ENCODE data around the gene LDHD.
"Not testable (repeated sequence)": the region's sequence is repeated elsewhere in the genome, so short reads cannot be mapped to it uniquely, and the experiment has no call there.

Gene LDHD

GRCh38 chr16:75099738-75100602 is 16.6 kb downstream of the LDHD start:
- no peak for DNase-seq (ENCODE audit: low read depth in 2 of 2)

- no peak for DNase-seq (ENCODE audit: low read depth in 2 of 2)
Measured at GRCh38 chr16:75099075-75099667, 17.4 kb downstream of the LDHD start.

GRCh38 chr16:75097941-75098901 is 18.4 kb downstream of the LDHD start:
- DNase-seq (ENCODE audit: low read depth in 2 of 2), result peak; percentile 56 to 66

GRCh38 chr16:75097191-75097761 is 19.3 kb downstream of the LDHD start:
- DNase-seq (ENCODE audit: low read depth in 2 of 2), result no peak

GRCh38 chr16:75096656-75097055 is 19.9 kb downstream of the LDHD start:
- no peak for DNase-seq (ENCODE audit: low read depth in 2 of 2)

- DNase-seq (ENCODE audit: low read depth in 2 of 2), result no peak
Measured at GRCh38 chr16:75095204-75095621, 21.4 kb downstream of the LDHD start.

GRCh38 chr16:75093598-75094540 is 22.7 kb downstream of the LDHD start:
- DNase-seq (ENCODE audit: low read depth in 2 of 2), result no peak

- no peak for DNase-seq (ENCODE audit: low read depth in 2 of 2)
Measured at GRCh38 chr16:75092777-75093176, 23.8 kb downstream of the LDHD start.

- DNase-seq (ENCODE audit: low read depth in 2 of 2), result not testable (repeated sequence)
Measured at GRCh38 chr16:75091619-75092018, 25.0 kb downstream of the LDHD start.

GRCh38 chr16:75090899-75091298 is 25.7 kb downstream of the LDHD start:
- DNase-seq (ENCODE audit: low read depth in 2 of 2), result not testable (repeated sequence)

- no peak for DNase-seq (ENCODE audit: low read depth in 2 of 2)
Measured at GRCh38 chr16:75089486-75090202, 26.9 kb downstream of the LDHD start.

- DNase-seq (ENCODE audit: low read depth in 2 of 2), result no peak
Measured at GRCh38 chr16:75088934-75089333, 27.6 kb downstream of the LDHD start.

- DNase-seq (ENCODE audit: low read depth in 2 of 2), result no peak
Measured at GRCh38 chr16:75088216-75088615, 28.4 kb downstream of the LDHD start.

- DNase-seq (ENCODE audit: low read depth in 2 of 2), result no peak
Measured at GRCh38 chr16:75087375-75087979, 29.1 kb downstream of the LDHD start.

GRCh38 chr16:75086688-75087374 is 29.7 kb downstream of the LDHD start:
- no peak for DNase-seq (ENCODE audit: low read depth in 2 of 2)

GRCh38 chr16:75086281-75086680 is 30.3 kb downstream of the LDHD start:
- no peak for DNase-seq (ENCODE audit: low read depth in 2 of 2)

GRCh38 chr16:75085556-75085955 is 31.0 kb downstream of the LDHD start:
- no peak for DNase-seq (ENCODE audit: low read depth in 2 of 2)

- no peak for DNase-seq (ENCODE audit: low read depth in 2 of 2)
Measured at GRCh38 chr16:75083813-75084212, 32.8 kb downstream of the LDHD start.
